ENCODE measurements around the gene ATP5PB.

Gene ATP5PB

GRCh38 chr1:111446967-111447892, 2.0 kb upstream of the ATP5PB start:
- no peak for DNase-seq

GRCh38 chr1:111448482-111448917, 764 bp upstream of the ATP5PB start:
- peak in 1 of 3 experiments; percentile 44 for DNase-seq

GRCh38 chr1:111449703-111450017, 396 bp downstream of the ATP5PB start:
- no peak for DNase-seq

- no peak for DNase-seq
Measured at GRCh38 chr1:111450185-111450584, 921 bp downstream of the ATP5PB start.

- DNase-seq, result no peak
Measured at GRCh38 chr1:111452581-111452980, 3.3 kb downstream of the ATP5PB start.

GRCh38 chr1:111453706-111454105, 4.4 kb downstream of the ATP5PB start:
- no peak for DNase-seq

- no peak for DNase-seq
Measured at GRCh38 chr1:111454859-111455641, 5.8 kb downstream of the ATP5PB start.

GRCh38 chr1:111455642-111456031, 6.4 kb downstream of the ATP5PB start:
- DNase-seq, result no peak

- DNase-seq, result no peak
Measured at GRCh38 chr1:111461765-111462164, 12.5 kb downstream of the ATP5PB start.

- DNase-seq, result no peak
Measured at GRCh38 chr1:111462370-111463028, 13.2 kb downstream of the ATP5PB start.

- no peak for DNase-seq
Measured at GRCh38 chr1:111463029-111463683, 13.9 kb downstream of the ATP5PB start.

- DNase-seq, result no peak
Measured at GRCh38 chr1:111465754-111466153, 16.5 kb downstream of the ATP5PB start.

GRCh38 chr1:111466480-111466879, 17.2 kb downstream of the ATP5PB start:
- no peak for DNase-seq

GRCh38 chr1:111467865-111468716, 18.8 kb downstream of the ATP5PB start:
- no peak for DNase-seq

GRCh38 chr1:111468717-111469100, 19.4 kb downstream of the ATP5PB start:
- no peak for DNase-seq

GRCh38 chr1:111469539-111469938, 20.3 kb downstream of the ATP5PB start:
- no peak for DNase-seq

- DNase-seq, result no peak
Measured at GRCh38 chr1:111470596-111470995, 21.3 kb downstream of the ATP5PB start.

GRCh38 chr1:111471012-111471411, 21.7 kb downstream of the ATP5PB start:
- no peak for DNase-seq

GRCh38 chr1:111471538-111471937, 22.3 kb downstream of the ATP5PB start:
- DNase-seq, result no peak

GRCh38 chr1:111474106-111474505, 24.8 kb downstream of the ATP5PB start:
- no peak for DNase-seq

GRCh38 chr1:111474521-111474920, 25.3 kb downstream of the ATP5PB start:
- DNase-seq, result no peak

GRCh38 chr1:111475701-111476100, 26.4 kb downstream of the ATP5PB start:
- DNase-seq, result peak in 1 of 3 experiments; percentile 74

Measured in NCI-H1417 (cell line).